GM23338 (cell line): Measurements from ENCODE around the gene TM9SF2. TPM values are rescaled to one million over a fixed set of nuclear protein-coding genes. Genes with fewer than 3 reads are reported as not detected.

Experiments
- ATAC-seq: fragments of 200-7000 bp; cut with Tn5 transposase; 3 replicates; pipeline ENCODE4 v1.9.1; 2020
- DNase-seq: peaks from one replicate; pipeline ENCODE4 v3.0.0-alpha.2; 2015; ENCODE audit warnings: low spot score
- H2AFZ ChIP-seq: fragments of 200-600 bp; sonication (generic); 2 replicates; pipeline ENCODE4 v1.8.0; 2016; ENCODE audit warnings: antibody characterized with exemption, mild to moderate bottlenecking, moderate library complexity
- H3F3A ChIP-seq: fragments of 200-600 bp; sonication (generic); replicated peaks from 2 replicates; pipeline ENCODE4 v1.8.0; 2017; ENCODE audit warnings: antibody characterized with exemption, mixed run types, low read depth
- H3K27ac ChIP-seq: fragments of 200-600 bp; sonication (generic); 2 replicates; pipeline ENCODE4 v1.6.1; 2016; ENCODE audit warnings: low read depth
- H3K27me3 ChIP-seq: fragments of 200-600 bp; sonication (generic); 2 replicates; pipeline ENCODE4 v1.8.0; 2016; ENCODE audit warnings: mild to moderate bottlenecking, mixed run types, moderate library complexity; ENCODE audit not compliant: insufficient read depth
- H3K36me3 ChIP-seq: fragments of 200-600 bp; sonication (generic); 2 replicates; pipeline ENCODE4 v1.8.0; 2016; ENCODE audit warnings: mild to moderate bottlenecking; ENCODE audit not compliant: insufficient read depth
- H3K4me1 ChIP-seq: fragments of 200-600 bp; sonication (generic); 2 replicates; pipeline ENCODE4 v1.8.0; 2016; ENCODE audit warnings: mild to moderate bottlenecking, moderate library complexity; ENCODE audit not compliant: insufficient read depth
- H3K4me2 ChIP-seq: fragments of 200-600 bp; sonication (generic); 2 replicates; pipeline ENCODE4 v1.7.1; 2017; ENCODE audit warnings: mixed run types
- H3K4me3 ChIP-seq: fragments of 200-600 bp; sonication (generic); 2 replicates; pipeline ENCODE4 v1.6.1; 2016; ENCODE audit warnings: mixed run types
- H3K79me2 ChIP-seq: fragments of 200-600 bp; sonication (generic); replicated peaks from 2 replicates; pipeline ENCODE4 v1.8.0; 2017; ENCODE audit warnings: mild to moderate bottlenecking; ENCODE audit not compliant: insufficient read depth
- H3K9me2 ChIP-seq: fragments of 200-600 bp; sonication (generic); 2 replicates; pipeline ENCODE4 v1.8.0; 2017; ENCODE audit not compliant: insufficient read depth
- H4K20me1 ChIP-seq: fragments of 200-600 bp; sonication (generic); replicated peaks from 2 replicates; pipeline ENCODE4 v1.8.0; 2017; ENCODE audit warnings: mild to moderate bottlenecking; ENCODE audit not compliant: insufficient read depth
- H3K27ac Mint-ChIP-seq: 2 replicates; pipeline ENCODE4 v1.8.0; 2020; ENCODE audit warnings: inconsistent platforms, mild to moderate bottlenecking, moderate library complexity, mixed read lengths
- H3K27me3 Mint-ChIP-seq: 3 replicates; pipeline ENCODE4 v1.8.0; 2022; ENCODE audit warnings: low read depth, mild to moderate bottlenecking, moderate library complexity, mixed read lengths, inconsistent platforms; ENCODE audit not compliant: insufficient read depth, poor library complexity
- H3K36me3 Mint-ChIP-seq: 3 replicates; pipeline ENCODE4 v1.8.0; 2021; ENCODE audit warnings: low read depth, mild to moderate bottlenecking, inconsistent platforms, moderate library complexity, mixed read lengths
- H3K4me1 Mint-ChIP-seq: 3 replicates; pipeline ENCODE4 v1.8.0; 2020; ENCODE audit warnings: mild to moderate bottlenecking, inconsistent platforms, mixed read lengths
- H3K4me3 Mint-ChIP-seq: 3 replicates; pipeline ENCODE4 v1.8.0; 2021; ENCODE audit warnings: moderate library complexity, mild to moderate bottlenecking, inconsistent platforms, mixed read lengths
- H3K9me3 Mint-ChIP-seq: 3 replicates; pipeline ENCODE4 v1.8.0; 2020; ENCODE audit warnings: moderate library complexity, mild to moderate bottlenecking, inconsistent platforms, mixed read lengths
- EZH2phosphoT487 ChIP-seq: fragments of 200-600 bp; sonication (generic); IDR thresholded peaks from one replicate; pipeline ENCODE4 v1.8.1; 2018; ENCODE audit warnings: antibody characterized with exemption; ENCODE audit not compliant: unreplicated experiment
- JUNB ChIP-seq: IDR thresholded peaks from one replicate; pipeline ENCODE4 v1.6.1; 2016; ENCODE audit warnings: antibody characterized with exemption; ENCODE audit not compliant: unreplicated experiment
- NANOG ChIP-seq: IDR thresholded peaks from 2 replicates; pipeline ENCODE4 v1.6.1; 2016; ENCODE audit warnings: antibody characterized with exemption, borderline replicate concordance
- POLR2AphosphoS5 ChIP-seq: IDR thresholded peaks from 2 replicates; pipeline ENCODE4 v1.6.1; 2016; ENCODE audit warnings: antibody characterized with exemption, low read depth
- STAT1 ChIP-seq: IDR thresholded peaks from one replicate; pipeline ENCODE4 v1.6.1; 2016; ENCODE audit warnings: antibody characterized with exemption; ENCODE audit not compliant: unreplicated experiment
- ZNF331 ChIP-seq: fragments of 250-450 bp; sonication (Bioruptor Pico); IDR thresholded peaks from 2 replicates; pipeline ENCODE4 v1.5.0; 2020; ENCODE audit warnings: low read depth, mild to moderate bottlenecking, moderate library complexity
- polyA plus RNA-seq: library from polyadenylated mRNA; unstranded; fragments of >200 nt; fragmentation: Nextera tagmentation; extraction: Ambion mirVana; gene quantifications from 2 replicates; pipeline ENCODE4 v1.2.1, GENCODE V29; 2016
- total RNA-seq: library from RNA; depleted of rRNA; stranded (reverse); fragments of >200 nt; shearing (Covaris generic); gene quantifications from 2 replicates; pipeline ENCODE4 v1.2.3, GENCODE V29; 2014
- TF ChIP-seq, protein P1 (sequence below): fragments of 250-450 bp; sonication (Bioruptor Pico); IDR thresholded peaks from 2 replicates; pipeline ENCODE4 v1.5.0; 2020; ENCODE audit warnings: mild to moderate bottlenecking, moderate library complexity
- TF ChIP-seq, protein P2 (sequence below): IDR thresholded peaks from one replicate; pipeline ENCODE4 v1.6.1; 2018; ENCODE audit warnings: antibody characterized with exemption; ENCODE audit not compliant: unreplicated experiment
- TF ChIP-seq, protein P3 (sequence below), 2 experiments: fragments of 200-600 bp in 1 of 2; sonication (generic) in 1 of 2; conservative IDR thresholded peaks; 2 replicates each; pipeline versions ENCODE4 v1.5.1 to v1.6.1; 2016 to 2017; ENCODE audit warnings: antibody characterized with exemption in 2 of 2, low read depth in 2 of 2, mild to moderate bottlenecking in 2 of 2, moderate library complexity in 1 of 2

TM9SF2 gene
- total and polyA plus RNA-seq, 2 experiments from 2014 or later = 50.5 to 115 TPM

DNA sequence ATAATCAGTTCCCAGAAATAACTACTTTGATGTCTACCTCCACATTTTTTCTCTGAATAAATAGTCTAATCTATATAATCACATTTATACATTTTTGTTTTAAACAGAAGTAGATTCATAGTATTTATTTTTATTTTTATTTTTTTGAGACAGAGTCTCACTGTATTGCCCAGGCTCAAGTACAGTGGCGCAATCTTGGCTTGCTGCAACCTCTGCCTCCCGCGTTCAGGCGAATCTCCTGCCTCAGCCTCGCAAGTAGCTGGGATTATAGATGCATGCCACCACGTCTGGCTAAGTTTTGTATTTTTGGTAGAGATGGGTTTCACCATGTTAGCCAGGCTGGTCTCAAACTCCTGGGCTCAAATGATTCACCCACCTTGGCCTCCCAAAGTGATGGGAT is 16.7 kb downstream of the TM9SF2 start (continued):
- TF ChIP-seq, protein P1, sequence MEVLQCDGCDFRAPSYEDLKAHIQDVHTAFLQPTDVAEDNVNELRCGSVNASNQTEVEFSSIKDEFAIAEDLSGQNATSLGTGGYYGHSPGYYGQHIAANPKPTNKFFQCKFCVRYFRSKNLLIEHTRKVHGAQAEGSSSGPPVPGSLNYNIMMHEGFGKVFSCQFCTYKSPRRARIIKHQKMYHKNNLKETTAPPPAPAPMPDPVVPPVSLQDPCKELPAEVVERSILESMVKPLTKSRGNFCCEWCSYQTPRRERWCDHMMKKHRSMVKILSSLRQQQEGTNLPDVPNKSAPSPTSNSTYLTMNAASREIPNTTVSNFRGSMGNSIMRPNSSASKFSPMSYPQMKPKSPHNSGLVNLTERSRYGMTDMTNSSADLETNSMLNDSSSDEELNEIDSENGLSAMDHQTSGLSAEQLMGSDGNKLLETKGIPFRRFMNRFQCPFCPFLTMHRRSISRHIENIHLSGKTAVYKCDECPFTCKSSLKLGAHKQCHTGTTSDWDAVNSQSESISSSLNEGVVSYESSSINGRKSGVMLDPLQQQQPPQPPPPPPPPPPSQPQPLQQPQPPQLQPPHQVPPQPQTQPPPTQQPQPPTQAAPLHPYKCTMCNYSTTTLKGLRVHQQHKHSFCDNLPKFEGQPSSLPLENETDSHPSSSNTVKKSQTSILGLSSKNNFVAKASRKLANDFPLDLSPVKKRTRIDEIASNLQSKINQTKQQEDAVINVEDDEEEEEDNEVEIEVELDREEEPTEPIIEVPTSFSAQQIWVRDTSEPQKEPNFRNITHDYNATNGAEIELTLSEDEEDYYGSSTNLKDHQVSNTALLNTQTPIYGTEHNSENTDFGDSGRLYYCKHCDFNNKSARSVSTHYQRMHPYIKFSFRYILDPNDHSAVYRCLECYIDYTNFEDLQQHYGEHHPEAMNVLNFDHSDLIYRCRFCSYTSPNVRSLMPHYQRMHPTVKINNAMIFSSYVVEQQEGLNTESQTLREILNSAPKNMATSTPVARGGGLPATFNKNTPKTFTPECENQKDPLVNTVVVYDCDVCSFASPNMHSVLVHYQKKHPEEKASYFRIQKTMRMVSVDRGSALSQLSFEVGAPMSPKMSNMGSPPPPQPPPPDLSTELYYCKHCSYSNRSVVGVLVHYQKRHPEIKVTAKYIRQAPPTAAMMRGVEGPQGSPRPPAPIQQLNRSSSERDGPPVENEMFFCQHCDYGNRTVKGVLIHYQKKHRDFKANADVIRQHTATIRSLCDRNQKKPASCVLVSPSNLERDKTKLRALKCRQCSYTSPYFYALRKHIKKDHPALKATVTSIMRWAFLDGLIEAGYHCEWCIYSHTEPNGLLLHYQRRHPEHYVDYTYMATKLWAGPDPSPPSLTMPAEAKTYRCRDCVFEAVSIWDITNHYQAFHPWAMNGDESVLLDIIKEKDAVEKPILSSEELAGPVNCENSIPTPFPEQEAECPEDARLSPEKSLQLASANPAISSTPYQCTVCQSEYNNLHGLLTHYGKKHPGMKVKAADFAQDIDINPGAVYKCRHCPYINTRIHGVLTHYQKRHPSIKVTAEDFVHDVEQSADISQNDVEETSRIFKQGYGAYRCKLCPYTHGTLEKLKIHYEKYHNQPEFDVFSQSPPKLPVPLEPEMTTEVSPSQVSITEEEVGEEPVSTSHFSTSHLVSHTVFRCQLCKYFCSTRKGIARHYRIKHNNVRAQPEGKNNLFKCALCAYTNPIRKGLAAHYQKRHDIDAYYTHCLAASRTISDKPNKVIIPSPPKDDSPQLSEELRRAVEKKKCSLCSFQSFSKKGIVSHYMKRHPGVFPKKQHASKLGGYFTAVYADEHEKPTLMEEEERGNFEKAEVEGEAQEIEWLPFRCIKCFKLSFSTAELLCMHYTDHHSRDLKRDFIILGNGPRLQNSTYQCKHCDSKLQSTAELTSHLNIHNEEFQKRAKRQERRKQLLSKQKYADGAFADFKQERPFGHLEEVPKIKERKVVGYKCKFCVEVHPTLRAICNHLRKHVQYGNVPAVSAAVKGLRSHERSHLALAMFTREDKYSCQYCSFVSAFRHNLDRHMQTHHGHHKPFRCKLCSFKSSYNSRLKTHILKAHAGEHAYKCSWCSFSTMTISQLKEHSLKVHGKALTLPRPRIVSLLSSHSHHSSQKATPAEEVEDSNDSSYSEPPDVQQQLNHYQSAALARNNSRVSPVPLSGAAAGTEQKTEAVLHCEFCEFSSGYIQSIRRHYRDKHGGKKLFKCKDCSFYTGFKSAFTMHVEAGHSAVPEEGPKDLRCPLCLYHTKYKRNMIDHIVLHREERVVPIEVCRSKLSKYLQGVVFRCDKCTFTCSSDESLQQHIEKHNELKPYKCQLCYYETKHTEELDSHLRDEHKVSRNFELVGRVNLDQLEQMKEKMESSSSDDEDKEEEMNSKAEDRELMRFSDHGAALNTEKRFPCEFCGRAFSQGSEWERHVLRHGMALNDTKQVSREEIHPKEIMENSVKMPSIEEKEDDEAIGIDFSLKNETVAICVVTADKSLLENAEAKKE (CRISPR knock-in tag) = no peak
- TF ChIP-seq JUNB (no peak), ZNF331 (CRISPR knock-in tag) (no peak), STAT1 (no peak), NANOG (no peak)
- TF ChIP-seq, protein P2, sequence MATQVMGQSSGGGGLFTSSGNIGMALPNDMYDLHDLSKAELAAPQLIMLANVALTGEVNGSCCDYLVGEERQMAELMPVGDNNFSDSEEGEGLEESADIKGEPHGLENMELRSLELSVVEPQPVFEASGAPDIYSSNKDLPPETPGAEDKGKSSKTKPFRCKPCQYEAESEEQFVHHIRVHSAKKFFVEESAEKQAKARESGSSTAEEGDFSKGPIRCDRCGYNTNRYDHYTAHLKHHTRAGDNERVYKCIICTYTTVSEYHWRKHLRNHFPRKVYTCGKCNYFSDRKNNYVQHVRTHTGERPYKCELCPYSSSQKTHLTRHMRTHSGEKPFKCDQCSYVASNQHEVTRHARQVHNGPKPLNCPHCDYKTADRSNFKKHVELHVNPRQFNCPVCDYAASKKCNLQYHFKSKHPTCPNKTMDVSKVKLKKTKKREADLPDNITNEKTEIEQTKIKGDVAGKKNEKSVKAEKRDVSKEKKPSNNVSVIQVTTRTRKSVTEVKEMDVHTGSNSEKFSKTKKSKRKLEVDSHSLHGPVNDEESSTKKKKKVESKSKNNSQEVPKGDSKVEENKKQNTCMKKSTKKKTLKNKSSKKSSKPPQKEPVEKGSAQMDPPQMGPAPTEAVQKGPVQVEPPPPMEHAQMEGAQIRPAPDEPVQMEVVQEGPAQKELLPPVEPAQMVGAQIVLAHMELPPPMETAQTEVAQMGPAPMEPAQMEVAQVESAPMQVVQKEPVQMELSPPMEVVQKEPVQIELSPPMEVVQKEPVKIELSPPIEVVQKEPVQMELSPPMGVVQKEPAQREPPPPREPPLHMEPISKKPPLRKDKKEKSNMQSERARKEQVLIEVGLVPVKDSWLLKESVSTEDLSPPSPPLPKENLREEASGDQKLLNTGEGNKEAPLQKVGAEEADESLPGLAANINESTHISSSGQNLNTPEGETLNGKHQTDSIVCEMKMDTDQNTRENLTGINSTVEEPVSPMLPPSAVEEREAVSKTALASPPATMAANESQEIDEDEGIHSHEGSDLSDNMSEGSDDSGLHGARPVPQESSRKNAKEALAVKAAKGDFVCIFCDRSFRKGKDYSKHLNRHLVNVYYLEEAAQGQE = no peak

DNA sequence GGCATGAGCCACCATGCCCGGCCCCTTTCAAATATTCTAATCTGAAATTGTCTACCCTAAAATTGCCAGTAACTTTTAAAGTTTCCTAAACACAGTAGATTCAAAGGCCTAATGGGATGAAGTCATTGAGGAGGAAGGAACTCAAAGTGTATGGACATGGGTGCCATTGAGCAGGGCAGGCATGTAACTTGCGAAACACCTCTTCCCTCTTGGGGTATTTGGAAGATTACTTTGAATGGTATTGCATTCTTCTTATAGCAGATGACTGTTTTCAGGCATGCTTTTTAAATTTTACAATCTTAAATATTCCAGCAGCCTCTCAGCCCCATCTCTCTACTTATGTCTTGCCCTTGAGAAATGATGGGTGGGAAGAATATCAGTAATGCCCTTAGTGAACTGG is 21.0 kb downstream of the TM9SF2 start:
- Mint-ChIP-seq H3K36me3 (peaks cover 37% of the 10 kb centered on the region), H3K4me1 (peaks cover 13% of the 10 kb centered on the region), H3K9me3 (no peaks in the 10 kb centered on the region), H3K27me3 (peaks cover 5% of the 10 kb centered on the region), H3K27ac (no peak overlapping the region), H3K4me3 (no peak overlapping the region)
- 0 out of 2 replicates have a peak, but pooled peaks cover 7% of the 10 kb centered on the region for H3F3A ChIP-seq
- no peaks in the 10 kb centered on the region for H3K4me1 ChIP-seq
- H3K27me3 ChIP-seq = no peaks in the 10 kb centered on the region
- H4K20me1 ChIP-seq = peaks cover 11% of the 10 kb centered on the region
- no peak overlapping the region for H3K27ac ChIP-seq
- H3K4me3 ChIP-seq = no peak overlapping the region
- H2AFZ ChIP-seq = no peak overlapping the region
- DNase-seq = no peak
- peaks cover 31% of the 10 kb centered on the region for H3K36me3 ChIP-seq
- no peaks in the 10 kb centered on the region for H3K9me2 ChIP-seq
- H3K4me2 ChIP-seq = no peak overlapping the region
- ATAC-seq = no peak
- H3K79me2 ChIP-seq = peaks cover 4% of the 10 kb centered on the region
- TF ChIP-seq POLR2AphosphoS5 = no peak
- TF ChIP-seq, protein P2 = no peak
- no peak for TF ChIP-seq EZH2phosphoT487
- TF ChIP-seq JUNB = no peak
- TF ChIP-seq NANOG = no peak
- TF ChIP-seq, protein P3, sequence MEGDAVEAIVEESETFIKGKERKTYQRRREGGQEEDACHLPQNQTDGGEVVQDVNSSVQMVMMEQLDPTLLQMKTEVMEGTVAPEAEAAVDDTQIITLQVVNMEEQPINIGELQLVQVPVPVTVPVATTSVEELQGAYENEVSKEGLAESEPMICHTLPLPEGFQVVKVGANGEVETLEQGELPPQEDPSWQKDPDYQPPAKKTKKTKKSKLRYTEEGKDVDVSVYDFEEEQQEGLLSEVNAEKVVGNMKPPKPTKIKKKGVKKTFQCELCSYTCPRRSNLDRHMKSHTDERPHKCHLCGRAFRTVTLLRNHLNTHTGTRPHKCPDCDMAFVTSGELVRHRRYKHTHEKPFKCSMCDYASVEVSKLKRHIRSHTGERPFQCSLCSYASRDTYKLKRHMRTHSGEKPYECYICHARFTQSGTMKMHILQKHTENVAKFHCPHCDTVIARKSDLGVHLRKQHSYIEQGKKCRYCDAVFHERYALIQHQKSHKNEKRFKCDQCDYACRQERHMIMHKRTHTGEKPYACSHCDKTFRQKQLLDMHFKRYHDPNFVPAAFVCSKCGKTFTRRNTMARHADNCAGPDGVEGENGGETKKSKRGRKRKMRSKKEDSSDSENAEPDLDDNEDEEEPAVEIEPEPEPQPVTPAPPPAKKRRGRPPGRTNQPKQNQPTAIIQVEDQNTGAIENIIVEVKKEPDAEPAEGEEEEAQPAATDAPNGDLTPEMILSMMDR (conservative IDR thresholded peaks at IDR 0.05; ENCODE audit: low read depth in 2 of 2) = no peak
